Common myeloid progenitor, CD34-positive (primary cell): ENCODE measurements around the gene ACSBG1.

ENCODE experiments used
- CTCF ChIA-PET: fragments of 350-600 bp; sonication (Branson Sonifier 250); formaldehyde crosslinking; loops from one replicate; lab custom pipeline; 2021; ENCODE audit warnings: antibody characterized with exemption; lab: Charles Lee
- POLR2A ChIA-PET: fragments of 350-600 bp; sonication (Branson Sonifier 250); formaldehyde crosslinking; loops from one replicate; lab custom pipeline; 2021; ENCODE audit warnings: antibody characterized with exemption; lab: Charles Lee
- DNase-seq, 3 donors: peaks; one replicate each; pipeline versions ENCODE4 v3.0.0 to v3.0.0-alpha.2; 2013
- H3K27ac ChIP-seq, 2 experiments: 1 replicate in 1 of 2; 2 replicates in 1 of 2; pipeline ENCODE4 v1.7.0; 2013; ENCODE audit warnings: inconsistent platforms in 2 of 2, low read length in 2 of 2, mild to moderate bottlenecking in 2 of 2, low read depth in 1 of 2, moderate library complexity in 1 of 2; ENCODE audit not compliant: severe bottlenecking in 2 of 2, insufficient read depth in 1 of 2, poor library complexity in 1 of 2
- H3K27me3 ChIP-seq, 5 experiments: replicated peaks in 2 of 5; 1 replicate in 3 of 5; 2 replicates in 2 of 5; pipeline versions ENCODE4 v1.6.1 to v1.7.0; 2013; ENCODE audit warnings: low read length in 4 of 5, mild to moderate bottlenecking in 2 of 5, moderate library complexity in 2 of 5, inconsistent platforms in 1 of 5; ENCODE audit not compliant: insufficient read depth in 5 of 5, control insufficient read depth in 4 of 5
- H3K36me3 ChIP-seq, 4 experiments: 1 replicate in 2 of 4; 2 replicates in 2 of 4; pipeline versions ENCODE4 v1.6.1 to v1.7.0; 2013; ENCODE audit warnings: low read length in 3 of 4, control low read depth in 1 of 4, mild to moderate bottlenecking in 1 of 4; ENCODE audit not compliant: control insufficient read depth in 4 of 4, insufficient read depth in 4 of 4
- H3K4me1 ChIP-seq, 4 experiments: 1 replicate in 3 of 4; 2 replicates in 1 of 4; pipeline versions ENCODE4 v1.6.1 to v1.7.1; 2013; ENCODE audit warnings: low read length in 3 of 4, mild to moderate bottlenecking in 3 of 4, control low read depth in 1 of 4, inconsistent platforms in 1 of 4, moderate library complexity in 1 of 4; ENCODE audit not compliant: control insufficient read depth in 4 of 4, insufficient read depth in 4 of 4; ENCODE audit errors: control extremely low read depth in 1 of 4
- H3K4me3 ChIP-seq, 7 experiments: 1 replicate in 4 of 7; 2 replicates in 3 of 7; pipeline versions ENCODE4 v1.5.1 to v1.7.0; 2013; ENCODE audit warnings: mild to moderate bottlenecking in 7 of 7, low read length in 6 of 7, moderate library complexity in 6 of 7, inconsistent platforms in 2 of 7, low read depth in 2 of 7, control low read depth in 1 of 7; ENCODE audit not compliant: insufficient read depth in 4 of 7, control insufficient read depth in 1 of 7; ENCODE audit errors: extremely low read depth in 1 of 7
- H3K9me3 ChIP-seq, 5 experiments: 1 replicate in 4 of 5; 2 replicates in 1 of 5; pipeline versions ENCODE4 v1.6.1 to v1.7.1; 2013; ENCODE audit warnings: low read length in 4 of 5, mild to moderate bottlenecking in 2 of 5, inconsistent platforms in 1 of 5, low read depth in 1 of 5, moderate library complexity in 1 of 5; ENCODE audit not compliant: control insufficient read depth in 4 of 5, insufficient read depth in 2 of 5; ENCODE audit errors: control extremely low read depth in 1 of 5
- WGBS: methylation state at CpG from one replicate; pipeline ENCODE4 v1.1.5; 2013; ENCODE audit not compliant: insufficient coverage; 5-methylcytosine and 5-hydroxymethylcytosine counted together

ACSBG1 gene

GRCh38 chr15:78179906-78180305, 54.5 kb downstream of the ACSBG1 start:
- DNase-seq, result no peak
- Histone ChIP-seq H3K9me3 (no peaks in the 10 kb centered on the region), H3K36me3 (no peaks in the 10 kb centered on the region), H3K4me1 (peaks cover 3 to 11% (median 9%) of the 10 kb centered on the region in 4 experiments), H3K27me3 (no peaks in the 10 kb centered on the region), H3K4me3 (no peak overlapping the region), H3K27ac (no peak overlapping the region)
- ChIA-PET POLR2A (no interaction called here), CTCF (interaction anchor here (0.8 to 7.5 kb wide), 4 partner anchors 14 to 184 kb away, joined by 3 to 66 read pairs (median 6); no protein-coding TSS in a partner anchor)
- 92% methylated on average over 4 of the region's 5 CpGs for WGBS

GRCh38 chr15:78179286-78179840, 55.0 kb downstream of the ACSBG1 start:
- Histone ChIP-seq H3K4me3 (no peak overlapping the region), H3K36me3 (no peaks in the 10 kb centered on the region), H3K4me1 (peaks cover 7 to 17% (median 15%) of the 10 kb centered on the region in 4 experiments), H3K9me3 (no peaks in the 10 kb centered on the region), H3K27me3 (no peaks in the 10 kb centered on the region), H3K27ac (no peak overlapping the region)
- POLR2A ChIA-PET, result no interaction called here
- 93% methylated on average over 10 of the region's 12 CpGs for WGBS
- DNase-seq, result no peak
- CTCF ChIA-PET, result interaction anchor here (1.5 to 7.5 kb wide), 5 partner anchors 14 to 62 kb away, joined by 4 to 66 read pairs (median 8); no protein-coding TSS in a partner anchor

GRCh38 chr15:78178064-78178463, 56.3 kb downstream of the ACSBG1 start:
- Histone ChIP-seq H3K27me3 (no peaks in the 10 kb centered on the region), H3K27ac (no peak overlapping the region), H3K4me1 (peaks cover 11 to 28% (median 26%) of the 10 kb centered on the region in 4 experiments), H3K36me3 (no peaks in the 10 kb centered on the region), H3K4me3 (no peak overlapping the region), H3K9me3 (no peaks in the 10 kb centered on the region)
- POLR2A ChIA-PET, result no interaction called here
- CTCF ChIA-PET, result interaction anchor here (0.7 to 7.5 kb wide), 12 partner anchors 7 to 88 kb away, joined by 3 to 66 read pairs (median 4); no protein-coding TSS in a partner anchor
- 99% methylated on average over 4 of the region's 6 CpGs for WGBS
- DNase-seq, result no peak

- CTCF ChIA-PET, result interaction anchor here (0.9 to 7.5 kb wide), 13 partner anchors 8 to 88 kb away, joined by 3 to 66 read pairs (median 4); no protein-coding TSS in a partner anchor
- no peak overlapping the region for H3K27ac ChIP-seq
- DNase-seq, result peak in 2 of 3 donors; percentile 41 to 50
- no peak overlapping the region for H3K4me3 ChIP-seq
- no peaks in the 10 kb centered on the region for H3K27me3 ChIP-seq
- 5% methylated on average over 4 of the region's 12 CpGs for WGBS
- peaks cover 0 to 4% (median 0%) of the 10 kb centered on the region in 4 experiments for H3K36me3 ChIP-seq
- H3K4me1 ChIP-seq, result peaks cover 11 to 33% (median 28%) of the 10 kb centered on the region in 4 experiments
- H3K9me3 ChIP-seq, result no peaks in the 10 kb centered on the region
- POLR2A ChIA-PET, result no interaction called here
Observed at GRCh38 chr15:78177447-78177873, 56.9 kb downstream of the ACSBG1 start.

- Histone ChIP-seq H3K9me3 (no peaks in the 10 kb centered on the region), H3K27me3 (no peaks in the 10 kb centered on the region), H3K4me3 (no peak overlapping the region), H3K4me1 (peaks cover 11 to 48% (median 38%) of the 10 kb centered on the region in 4 experiments), H3K27ac (no peak overlapping the region), H3K36me3 (peaks cover 0 to 22% (median 10%) of the 10 kb centered on the region in 4 experiments)
- CTCF ChIA-PET, result interaction anchor here (0.6 to 7.5 kb wide), 8 partner anchors 10 to 67 kb away, joined by 3 to 66 read pairs (median 4); no protein-coding TSS in a partner anchor
- POLR2A ChIA-PET, result no interaction called here
- DNase-seq, result peak in 1 of 3 donors; percentile 24
- WGBS, result 59% methylated on average over 2 of the region's 2 CpGs
Observed at GRCh38 chr15:78175330-78175729, 59.0 kb downstream of the ACSBG1 start.

- H3K9me3 ChIP-seq, result no peaks in the 10 kb centered on the region
- peak; percentile 55 to 93 (median 92) for DNase-seq
- H3K4me1 ChIP-seq, result peaks cover 11 to 49% (median 38%) of the 10 kb centered on the region in 4 experiments
- no peak overlapping the region for H3K27ac ChIP-seq
- ChIA-PET POLR2A (interaction anchor here (0.6 to 0.9 kb wide), 3 partner anchors 12 to 66 kb away, joined by 3 to 4 read pairs (median 3); no protein-coding TSS in a partner anchor), CTCF (interaction anchor here (0.9 to 7.5 kb wide), 6 partner anchors 19 to 170 kb away, joined by 3 to 66 read pairs (median 4); no protein-coding TSS in a partner anchor)
- WGBS, result 8% methylated on average over 6 of the region's 9 CpGs
- H3K36me3 ChIP-seq, result peaks cover 0 to 30% (median 13%) of the 10 kb centered on the region in 4 experiments
- H3K4me3 ChIP-seq, result peak overlapping the region in 3 of 7 experiments; percentile 6 to 18 (median 8)
- H3K27me3 ChIP-seq, result no peaks in the 10 kb centered on the region
Observed at GRCh38 chr15:78174401-78174800, 60.0 kb downstream of the ACSBG1 start.
